Activated naive CD8-positive, alpha-beta T cell treated with anti-CD3 and anti-CD28 coated beads, Interleukin-2, amount 10 ng/mL, durations not matched to agents 7 days and 5 days (primary cell): ENCODE results near the gene TM4SF4. TPM values are rescaled to one million over a fixed set of nuclear protein-coding genes. Genes with fewer than 3 reads are reported as not detected.

Source experiments
- ATAC-seq: fragments of 150-1000 bp; cut with Tn5 transposase; one replicate; pipeline ENCODE4 v1.10.0; 2021; ENCODE audit warnings: low read depth, moderate library complexity
- POLR2A ChIA-PET: fragments of 350-600 bp; sonication (Branson Sonifier 250); formaldehyde crosslinking; loops from one replicate; lab custom pipeline; 2021; ENCODE audit warnings: antibody characterized with exemption; lab: Charles Lee
- DNase-seq: peaks from one replicate; pipeline ENCODE4 v3.0.0; 2021
- H3K27ac Mint-ChIP-seq: one replicate; pipeline ENCODE4 v1.8.0; 2022; ENCODE audit warnings: mild to moderate bottlenecking, mixed read lengths
- H3K27me3 Mint-ChIP-seq: one replicate; pipeline ENCODE4 v1.8.0; 2022; ENCODE audit warnings: mild to moderate bottlenecking, moderate library complexity, mixed read lengths
- H3K36me3 Mint-ChIP-seq: one replicate; pipeline ENCODE4 v1.8.0; 2021; ENCODE audit warnings: mild to moderate bottlenecking, mixed read lengths
- H3K4me1 Mint-ChIP-seq: one replicate; pipeline ENCODE4 v1.8.0; 2021; ENCODE audit warnings: mixed read lengths
- H3K4me3 Mint-ChIP-seq: one replicate; pipeline ENCODE4 v1.8.0; 2022; ENCODE audit warnings: mild to moderate bottlenecking, moderate library complexity, mixed read lengths
- H3K9me3 Mint-ChIP-seq: one replicate; pipeline ENCODE4 v1.8.0; 2021; ENCODE audit warnings: mixed read lengths
- total RNA-seq, 2 experiments: library from RNA; stranded (reverse); gene quantifications; one replicate each; pipeline ENCODE4 v1.2.3, GENCODE V29; 2021

TM4SF4 gene
- total RNA-seq, 2 experiments from 2014 or later, result not detected

DNA sequence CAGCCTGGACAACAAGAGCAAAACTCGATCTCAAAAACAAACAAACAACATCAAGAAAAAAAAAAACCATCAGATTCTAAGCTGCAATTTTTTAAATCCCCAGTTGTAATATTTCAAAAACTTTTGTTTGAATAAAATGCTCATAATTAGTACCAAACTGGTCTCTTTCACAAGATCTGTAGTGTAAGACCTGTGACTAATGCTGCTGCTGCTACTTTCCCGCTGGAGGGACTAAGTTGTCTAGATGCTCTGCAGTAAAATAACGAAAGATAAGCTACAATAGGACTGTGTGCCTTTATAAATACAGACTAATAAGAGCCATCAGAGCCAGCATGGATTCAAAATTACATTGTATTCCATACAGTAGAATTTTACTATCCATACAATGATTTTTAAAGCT, 45.4 kb downstream of the TM4SF4 start:
- POLR2A ChIA-PET, result no interaction called here
- ATAC-seq, result no peak
- no peak for DNase-seq
- Mint-ChIP-seq H3K4me3 (no peak overlapping the region), H3K4me1 (no peaks in the 10 kb centered on the region), H3K27me3 (peaks cover 4% of the 10 kb centered on the region), H3K36me3 (no peaks in the 10 kb centered on the region), H3K27ac (no peak overlapping the region), H3K9me3 (no peaks in the 10 kb centered on the region)

GRCh38 chr3:149523512-149524299, 49.2 kb downstream of the TM4SF4 start:
- ATAC-seq (no peak), DNase-seq (no peak)
- Mint-ChIP-seq H3K4me1 (no peaks in the 10 kb centered on the region), H3K27me3 (peaks cover 9% of the 10 kb centered on the region), H3K4me3 (no peak overlapping the region), H3K36me3 (no peaks in the 10 kb centered on the region), H3K9me3 (no peaks in the 10 kb centered on the region), H3K27ac (no peak overlapping the region)
- POLR2A ChIA-PET, result no interaction called here

DNA sequence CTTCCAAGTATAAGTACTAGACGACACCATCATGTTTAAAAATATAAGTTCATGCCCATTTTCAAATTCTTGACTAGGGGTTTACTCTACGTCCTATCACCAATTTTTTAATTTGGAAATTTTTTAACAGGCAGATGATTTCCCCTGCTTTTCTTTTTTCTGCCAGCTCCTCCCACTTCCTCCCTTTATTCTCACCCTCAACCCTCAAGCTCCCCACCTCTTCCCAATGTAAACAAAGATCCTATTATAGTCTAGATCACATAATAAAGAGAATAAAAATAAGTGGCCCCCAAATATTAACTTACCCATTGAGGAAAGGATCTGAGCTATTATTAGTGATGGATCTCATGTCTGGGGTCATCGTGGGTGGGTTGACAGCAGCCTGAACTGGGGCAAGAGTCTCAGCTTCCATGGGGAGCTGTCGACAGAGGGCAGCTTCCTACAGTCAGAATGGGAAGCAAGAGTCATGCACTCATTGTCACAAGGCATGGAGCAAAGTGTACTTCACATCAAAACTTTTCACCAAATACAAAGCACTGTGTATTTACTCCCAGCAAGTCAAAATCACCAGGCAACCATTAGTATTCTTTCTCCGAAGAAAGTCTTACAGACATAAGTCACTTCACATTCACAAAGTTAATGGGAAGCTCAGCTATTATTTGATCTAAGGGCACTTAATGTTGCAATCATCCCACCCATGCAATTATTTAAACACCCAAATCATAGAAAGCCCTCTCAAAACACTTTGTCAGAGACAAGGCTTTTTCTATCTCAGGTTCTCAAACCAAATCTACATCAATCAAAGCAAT, 53.2 kb downstream of the TM4SF4 start:
- Mint-ChIP-seq H3K36me3 (no peaks in the 10 kb centered on the region), H3K27me3 (peaks cover 8% of the 10 kb centered on the region), H3K9me3 (no peaks in the 10 kb centered on the region), H3K4me3 (no peak overlapping the region), H3K4me1 (peaks cover 3% of the 10 kb centered on the region), H3K27ac (no peak overlapping the region)
- ATAC-seq (no peak), DNase-seq (no peak)
- POLR2A ChIA-PET, result no interaction called here

GRCh38 chr3:149528340-149528650, 53.8 kb downstream of the TM4SF4 start:
- Mint-ChIP-seq H3K4me3 (no peak overlapping the region), H3K9me3 (no peaks in the 10 kb centered on the region), H3K27me3 (peaks cover 11% of the 10 kb centered on the region), H3K27ac (no peak overlapping the region), H3K36me3 (no peaks in the 10 kb centered on the region), H3K4me1 (peaks cover 7% of the 10 kb centered on the region)
- ATAC-seq (no peak), DNase-seq (no peak)
- POLR2A ChIA-PET, result no interaction called here

DNA sequence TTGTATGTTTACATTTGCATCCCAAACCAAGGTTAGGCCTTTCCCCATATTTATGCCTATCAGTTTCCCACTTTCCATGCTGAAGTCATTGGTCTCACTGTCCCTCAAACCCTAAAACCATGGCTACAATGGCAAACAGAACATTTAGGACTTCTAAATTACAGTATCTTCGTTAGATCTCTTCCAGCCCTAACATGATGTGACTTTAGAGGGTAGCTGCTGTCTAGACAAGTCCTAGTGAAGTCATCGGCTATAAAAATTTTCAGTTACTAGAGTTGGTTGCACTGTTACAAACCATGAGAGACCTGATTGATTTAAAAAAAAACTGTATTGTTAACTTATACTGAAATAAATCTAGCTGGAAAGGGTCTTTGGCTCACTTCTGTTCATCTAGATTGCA, 54.6 kb downstream of the TM4SF4 start:
- Mint-ChIP-seq H3K4me1 (peaks cover 7% of the 10 kb centered on the region), H3K4me3 (no peak overlapping the region)
- POLR2A ChIA-PET, result no interaction called here

DNA sequence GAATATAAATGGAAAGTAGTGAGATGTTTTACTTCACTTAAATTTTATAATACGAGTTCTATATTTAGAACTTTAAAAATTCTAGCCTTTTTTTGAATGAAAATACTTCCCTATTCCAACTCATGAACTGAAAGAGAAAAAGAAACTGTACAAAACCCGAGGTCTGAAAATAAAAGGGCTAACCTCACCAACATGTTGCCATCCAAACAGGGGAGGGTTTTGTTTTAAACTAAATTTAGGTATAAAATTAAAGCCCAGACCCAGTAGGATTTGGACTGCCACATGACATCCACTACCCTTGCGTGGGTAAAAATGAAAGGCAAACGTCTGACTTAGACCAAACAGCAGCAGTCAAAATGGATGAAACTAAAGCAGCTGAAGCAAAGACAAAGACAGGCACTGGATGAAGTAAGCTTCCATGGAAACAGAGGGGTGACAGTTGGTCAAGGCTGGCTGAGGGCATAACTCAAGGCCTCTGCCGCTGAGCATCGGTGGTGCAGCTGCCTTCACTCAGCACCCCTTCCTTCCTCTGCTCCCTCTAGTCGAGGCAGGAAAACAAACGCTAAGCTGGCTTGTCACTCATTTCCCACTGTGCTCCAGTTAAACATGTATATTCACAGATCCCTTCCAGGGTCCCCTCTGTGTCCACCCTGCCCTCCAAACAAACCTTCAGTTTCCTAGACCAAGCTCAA, 58.1 kb downstream of the TM4SF4 start:
- ATAC-seq, result no peak
- H3K36me3 Mint-ChIP-seq, result no peaks in the 10 kb centered on the region
- no peaks in the 10 kb centered on the region for H3K9me3 Mint-ChIP-seq
- no peak overlapping the region for H3K27ac Mint-ChIP-seq
- POLR2A ChIA-PET, result no interaction called here
- no peak for DNase-seq
- peaks cover 7% of the 10 kb centered on the region for H3K4me1 Mint-ChIP-seq
- peak overlapping the region; percentile 37 for H3K4me3 Mint-ChIP-seq
- H3K27me3 Mint-ChIP-seq, result peaks cover 11% of the 10 kb centered on the region

More for the DNA sequence above, 54.6 kb downstream of the TM4SF4 start:
- Mint-ChIP-seq H3K27ac (no peak overlapping the region), H3K36me3 (no peaks in the 10 kb centered on the region), H3K27me3 (peaks cover 11% of the 10 kb centered on the region), H3K9me3 (no peaks in the 10 kb centered on the region)
- ATAC-seq (no peak), DNase-seq (no peak)

DNA sequence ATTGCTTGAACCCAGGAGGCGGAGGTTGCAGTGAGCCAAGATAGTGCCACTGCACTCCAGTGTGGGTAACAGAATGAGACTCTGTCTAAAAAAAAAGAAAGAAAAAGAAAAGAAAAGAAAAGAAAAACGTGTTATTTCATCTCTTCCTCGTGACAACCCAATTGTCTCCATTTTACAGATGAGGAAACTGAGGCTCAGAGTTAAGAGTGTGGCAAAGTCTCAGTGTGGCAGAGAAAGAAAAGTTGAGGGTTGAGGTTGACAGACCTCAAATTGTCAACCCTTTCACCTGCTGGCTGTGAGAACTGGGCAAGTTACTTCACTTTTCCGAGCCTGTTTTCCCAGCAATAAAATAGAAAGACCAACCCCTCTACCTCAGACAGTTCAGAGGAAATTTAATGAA, 59.6 kb downstream of the TM4SF4 start:
- no peak for ATAC-seq
- Mint-ChIP-seq H3K36me3 (no peaks in the 10 kb centered on the region), H3K4me1 (peaks cover 7% of the 10 kb centered on the region), H3K9me3 (no peaks in the 10 kb centered on the region), H3K27ac (no peak overlapping the region), H3K27me3 (peaks cover 9% of the 10 kb centered on the region), H3K4me3 (no peak overlapping the region)
- no peak for DNase-seq
- POLR2A ChIA-PET, result no interaction called here

GRCh38 chr3:149534671-149535332, 60.3 kb downstream of the TM4SF4 start:
- H3K4me1 Mint-ChIP-seq, result peaks cover 7% of the 10 kb centered on the region
- POLR2A ChIA-PET, result no interaction called here
- no peaks in the 10 kb centered on the region for H3K36me3 Mint-ChIP-seq
- no peak overlapping the region for H3K27ac Mint-ChIP-seq
- no peak for ATAC-seq
- no peak overlapping the region for H3K4me3 Mint-ChIP-seq
- no peak for DNase-seq
- no peaks in the 10 kb centered on the region for H3K9me3 Mint-ChIP-seq
- peaks cover 12% of the 10 kb centered on the region for H3K27me3 Mint-ChIP-seq

DNA sequence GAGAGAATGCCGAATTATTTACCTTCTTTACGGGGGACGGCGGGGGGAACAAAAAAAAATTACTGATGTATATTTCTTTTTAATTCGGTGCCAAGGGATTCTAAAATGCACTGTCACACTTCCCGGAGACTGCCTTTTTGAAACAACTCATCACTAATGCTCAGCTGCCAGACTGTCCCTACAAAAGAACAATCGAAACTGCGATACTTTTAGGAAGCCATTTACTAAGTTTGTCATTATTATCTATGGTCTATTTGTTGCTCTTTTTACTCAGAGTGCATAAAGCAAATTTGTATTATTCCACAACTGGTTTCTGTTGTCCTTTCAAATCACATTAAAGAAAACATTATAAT, 60.8 kb downstream of the TM4SF4 start:
- Mint-ChIP-seq H3K4me3 (no peak overlapping the region), H3K36me3 (no peaks in the 10 kb centered on the region), H3K4me1 (peaks cover 7% of the 10 kb centered on the region), H3K27me3 (peaks cover 12% of the 10 kb centered on the region), H3K27ac (no peak overlapping the region), H3K9me3 (no peaks in the 10 kb centered on the region)
- DNase-seq (no peak), ATAC-seq (no peak)
- POLR2A ChIA-PET, result no interaction called here

GRCh38 chr3:149536429-149536828, 61.9 kb downstream of the TM4SF4 start:
- peaks cover 12% of the 10 kb centered on the region for H3K27me3 Mint-ChIP-seq
- H3K36me3 Mint-ChIP-seq, result no peaks in the 10 kb centered on the region
- POLR2A ChIA-PET, result no interaction called here
- no peak overlapping the region for H3K27ac Mint-ChIP-seq
- DNase-seq (no peak), ATAC-seq (no peak)
- H3K4me3 Mint-ChIP-seq, result no peak overlapping the region
- peaks cover 7% of the 10 kb centered on the region for H3K4me1 Mint-ChIP-seq
- H3K9me3 Mint-ChIP-seq, result no peaks in the 10 kb centered on the region

- Mint-ChIP-seq H3K4me1 (no peaks in the 10 kb centered on the region), H3K36me3 (no peaks in the 10 kb centered on the region), H3K27ac (no peak overlapping the region), H3K9me3 (no peaks in the 10 kb centered on the region), H3K4me3 (no peak overlapping the region), H3K27me3 (peaks cover 9% of the 10 kb centered on the region)
- POLR2A ChIA-PET, result no interaction called here
- DNase-seq, result no peak
- no peak for ATAC-seq
Measured at GRCh38 chr3:149538371-149538770, 63.9 kb downstream of the TM4SF4 start.

- H3K27ac Mint-ChIP-seq, result no peak overlapping the region
- no peak overlapping the region for H3K4me3 Mint-ChIP-seq
- DNase-seq, result no peak
- no peaks in the 10 kb centered on the region for H3K4me1 Mint-ChIP-seq
- no peaks in the 10 kb centered on the region for H3K9me3 Mint-ChIP-seq
- H3K36me3 Mint-ChIP-seq, result no peaks in the 10 kb centered on the region
- peaks cover 10% of the 10 kb centered on the region for H3K27me3 Mint-ChIP-seq
- POLR2A ChIA-PET, result no interaction called here
- no peak for ATAC-seq
Measured at GRCh38 chr3:149541091-149541491, 66.6 kb downstream of the TM4SF4 start.
